ENCODE measurements around the gene LOXL4.

The LOXL4 gene

GRCh38 chr10:98254234-98254974 lies 13.6 kb downstream of the LOXL4 start:
- Histone ChIP-seq H3K27ac (replicated peaks) (no peak overlapping the region), H3K27me3 (ENCODE audit: insufficient read depth, poor library complexity, severe bottlenecking) (no peaks in the 10 kb centered on the region), H3K4me3 (replicated peaks; ENCODE audit: insufficient read depth, low read length) (no peak overlapping the region)
- TF ChIP-seq REST (IDR thresholded peaks at IDR 0.05; ENCODE audit: insufficient replicate concordance, low read depth): no peak
- TF ChIP-seq POLR2AphosphoS5 (IDR thresholded peaks at IDR 0.05; ENCODE audit: low read depth): no peak
- TF ChIP-seq GABPA (IDR thresholded peaks at IDR 0.05; ENCODE audit: low read depth): no peak
- no peak for TF ChIP-seq CTCF (IDR thresholded peaks at IDR 0.05; ENCODE audit: insufficient read depth, low read length)
- TF ChIP-seq SPI1 (IDR thresholded peaks at IDR 0.05; ENCODE audit: borderline replicate concordance, low read depth): no peak
- DNase-seq (ENCODE audit: low read depth in 1 of 2, low spot score in 1 of 2): no peak

- Histone ChIP-seq H3K27ac (replicated peaks) (no peak overlapping the region), H3K4me3 (replicated peaks; ENCODE audit: insufficient read depth, low read length) (no peak overlapping the region), H3K27me3 (ENCODE audit: insufficient read depth, poor library complexity, severe bottlenecking) (no peaks in the 10 kb centered on the region)
- no peak for TF ChIP-seq GABPA (IDR thresholded peaks at IDR 0.05; ENCODE audit: low read depth)
- TF ChIP-seq POLR2AphosphoS5 (IDR thresholded peaks at IDR 0.05; ENCODE audit: low read depth): no peak
- DNase-seq (ENCODE audit: low read depth in 1 of 2, low spot score in 1 of 2): no peak
Measured at GRCh38 chr10:98253499-98253898, 14.5 kb downstream of the LOXL4 start.

- no peaks in the 10 kb centered on the region for H3K27me3 ChIP-seq (ENCODE audit: insufficient read depth, poor library complexity, severe bottlenecking)
- no peak for DNase-seq (ENCODE audit: low read depth in 1 of 2, low spot score in 1 of 2)
- no peak overlapping the region for H3K4me3 ChIP-seq (replicated peaks; ENCODE audit: insufficient read depth, low read length)
- TF ChIP-seq SPI1 (IDR thresholded peaks at IDR 0.05; ENCODE audit: borderline replicate concordance, low read depth): no peak
- no peak for TF ChIP-seq GABPA (IDR thresholded peaks at IDR 0.05; ENCODE audit: low read depth)
- TF ChIP-seq POLR2AphosphoS5 (IDR thresholded peaks at IDR 0.05; ENCODE audit: low read depth): no peak
- no peak for TF ChIP-seq CTCF (IDR thresholded peaks at IDR 0.05; ENCODE audit: insufficient read depth, low read length)
- TF ChIP-seq REST (IDR thresholded peaks at IDR 0.05; ENCODE audit: insufficient replicate concordance, low read depth): no peak
- H3K27ac ChIP-seq (replicated peaks): no peak overlapping the region
Measured at GRCh38 chr10:98252464-98252863, 15.5 kb downstream of the LOXL4 start.

- no peak overlapping the region for H3K4me3 ChIP-seq (replicated peaks; ENCODE audit: insufficient read depth, low read length)
- H3K27ac ChIP-seq (replicated peaks): no peak overlapping the region
- TF ChIP-seq REST (IDR thresholded peaks at IDR 0.05; ENCODE audit: insufficient replicate concordance, low read depth): no peak
- no peak for TF ChIP-seq SPI1 (IDR thresholded peaks at IDR 0.05; ENCODE audit: borderline replicate concordance, low read depth)
- no peak for TF ChIP-seq CTCF (IDR thresholded peaks at IDR 0.05; ENCODE audit: insufficient read depth, low read length)
- no peak for TF ChIP-seq POLR2AphosphoS5 (IDR thresholded peaks at IDR 0.05; ENCODE audit: low read depth)
- no peak for TF ChIP-seq GABPA (IDR thresholded peaks at IDR 0.05; ENCODE audit: low read depth)
- DNase-seq (ENCODE audit: low read depth in 1 of 2, low spot score in 1 of 2): no peak
- no peaks in the 10 kb centered on the region for H3K27me3 ChIP-seq (ENCODE audit: insufficient read depth, poor library complexity, severe bottlenecking)
Measured at GRCh38 chr10:98251399-98251798, 16.6 kb downstream of the LOXL4 start.
